ENCODE measurements around the gene C9orf50.

The C9orf50 gene

GRCh38 chr9:129632460-129632859 lies 11.6 kb upstream of the C9orf50 start:
- peaks cover 96% of the 10 kb centered on the region for H3K36me3 ChIP-seq
- no peak overlapping the region for H3K27ac ChIP-seq
- DNase-seq: no peak
- no peaks in the 10 kb centered on the region for H3K27me3 ChIP-seq (ENCODE audit: insufficient read depth, low read depth, severe bottlenecking)
- H3K9me3 ChIP-seq (ENCODE audit: severe bottlenecking): no peaks in the 10 kb centered on the region
- TF ChIP-seq, protein P1, sequence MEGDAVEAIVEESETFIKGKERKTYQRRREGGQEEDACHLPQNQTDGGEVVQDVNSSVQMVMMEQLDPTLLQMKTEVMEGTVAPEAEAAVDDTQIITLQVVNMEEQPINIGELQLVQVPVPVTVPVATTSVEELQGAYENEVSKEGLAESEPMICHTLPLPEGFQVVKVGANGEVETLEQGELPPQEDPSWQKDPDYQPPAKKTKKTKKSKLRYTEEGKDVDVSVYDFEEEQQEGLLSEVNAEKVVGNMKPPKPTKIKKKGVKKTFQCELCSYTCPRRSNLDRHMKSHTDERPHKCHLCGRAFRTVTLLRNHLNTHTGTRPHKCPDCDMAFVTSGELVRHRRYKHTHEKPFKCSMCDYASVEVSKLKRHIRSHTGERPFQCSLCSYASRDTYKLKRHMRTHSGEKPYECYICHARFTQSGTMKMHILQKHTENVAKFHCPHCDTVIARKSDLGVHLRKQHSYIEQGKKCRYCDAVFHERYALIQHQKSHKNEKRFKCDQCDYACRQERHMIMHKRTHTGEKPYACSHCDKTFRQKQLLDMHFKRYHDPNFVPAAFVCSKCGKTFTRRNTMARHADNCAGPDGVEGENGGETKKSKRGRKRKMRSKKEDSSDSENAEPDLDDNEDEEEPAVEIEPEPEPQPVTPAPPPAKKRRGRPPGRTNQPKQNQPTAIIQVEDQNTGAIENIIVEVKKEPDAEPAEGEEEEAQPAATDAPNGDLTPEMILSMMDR (IDR thresholded peaks at IDR 0.05; ENCODE audit: low read depth, low read length): no peak
- no peak overlapping the region for H3K4me3 ChIP-seq (ENCODE audit: low read depth, low read length)

DNA sequence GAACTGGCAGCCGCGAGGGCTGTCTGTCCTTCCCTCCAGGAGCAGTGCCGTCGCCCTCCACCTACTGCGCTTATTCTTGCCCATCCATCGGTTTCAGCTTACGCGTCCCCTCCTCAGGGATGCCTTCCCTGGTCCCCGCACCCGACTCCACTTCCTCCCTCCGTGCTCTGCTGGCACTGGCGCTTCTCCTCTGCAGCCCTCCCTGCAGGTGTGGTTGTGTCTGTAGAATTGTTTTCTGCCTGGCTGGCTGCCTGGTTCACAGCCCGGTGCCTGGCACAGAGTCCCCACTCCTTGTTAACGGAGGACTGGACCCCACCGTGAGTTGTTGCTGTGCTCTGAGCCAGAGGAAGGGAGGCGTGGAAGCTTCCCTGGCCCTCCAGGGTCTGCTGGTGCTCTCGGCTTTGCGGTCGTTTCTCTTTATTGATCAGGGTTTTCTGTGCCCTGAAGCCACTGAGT lies 10.8 kb upstream of the C9orf50 start:
- H3K27me3 ChIP-seq (ENCODE audit: insufficient read depth, low read depth, severe bottlenecking): no peaks in the 10 kb centered on the region
- peaks cover 96% of the 10 kb centered on the region for H3K36me3 ChIP-seq
- TF ChIP-seq, protein P1 (IDR thresholded peaks at IDR 0.05; ENCODE audit: low read depth, low read length): no peak
- DNase-seq: no peak
- H3K27ac ChIP-seq: no peak overlapping the region
- H3K9me3 ChIP-seq (ENCODE audit: severe bottlenecking): no peaks in the 10 kb centered on the region
- no peak overlapping the region for H3K4me3 ChIP-seq (ENCODE audit: low read depth, low read length)

GRCh38 chr9:129630967-129631673 lies 10.2 kb upstream of the C9orf50 start:
- Histone ChIP-seq H3K27me3 (ENCODE audit: insufficient read depth, low read depth, severe bottlenecking) (no peaks in the 10 kb centered on the region), H3K4me3 (ENCODE audit: low read depth, low read length) (no peak overlapping the region), H3K36me3 (peaks cover 94% of the 10 kb centered on the region), H3K9me3 (ENCODE audit: severe bottlenecking) (no peaks in the 10 kb centered on the region), H3K27ac (no peak overlapping the region)
- DNase-seq: no peak
- TF ChIP-seq, protein P1 (IDR thresholded peaks at IDR 0.05; ENCODE audit: low read depth, low read length): no peak

GRCh38 chr9:129629251-129629820 lies 8.4 kb upstream of the C9orf50 start:
- peaks cover 79% of the 10 kb centered on the region for H3K36me3 ChIP-seq
- H3K27ac ChIP-seq: no peak overlapping the region
- TF ChIP-seq, protein P1 (IDR thresholded peaks at IDR 0.05; ENCODE audit: low read depth, low read length): no peak
- H3K27me3 ChIP-seq (ENCODE audit: insufficient read depth, low read depth, severe bottlenecking): no peaks in the 10 kb centered on the region
- no peaks in the 10 kb centered on the region for H3K9me3 ChIP-seq (ENCODE audit: severe bottlenecking)
- no peak for DNase-seq
- H3K4me3 ChIP-seq (ENCODE audit: low read depth, low read length): no peak overlapping the region

DNA sequence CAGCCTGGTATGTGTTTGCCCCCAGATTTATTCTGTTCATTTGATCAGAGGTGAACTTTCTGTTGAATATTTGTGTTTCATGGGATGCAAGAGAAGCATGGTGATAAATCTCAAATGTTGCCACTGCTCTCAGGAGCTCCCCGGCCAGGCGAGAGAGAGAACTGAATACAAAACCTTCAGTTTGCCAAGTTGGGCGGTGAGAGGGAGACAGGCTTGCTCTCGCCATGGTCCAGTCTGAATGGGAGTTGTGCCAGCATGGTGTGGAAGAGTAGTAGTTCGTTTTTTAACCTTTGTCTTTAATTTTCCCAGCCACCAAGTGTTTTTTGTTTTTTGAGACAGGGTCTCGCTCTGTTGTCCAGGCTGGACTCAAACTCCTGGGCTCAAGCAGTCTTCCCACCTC lies 7.8 kb upstream of the C9orf50 start:
- Histone ChIP-seq H3K4me3 (ENCODE audit: low read depth, low read length) (no peak overlapping the region), H3K36me3 (peaks cover 74% of the 10 kb centered on the region), H3K9me3 (ENCODE audit: severe bottlenecking) (no peaks in the 10 kb centered on the region), H3K27me3 (ENCODE audit: insufficient read depth, low read depth, severe bottlenecking) (no peaks in the 10 kb centered on the region), H3K27ac (no peak overlapping the region)
- TF ChIP-seq, protein P1 (IDR thresholded peaks at IDR 0.05; ENCODE audit: low read depth, low read length): no peak
- DNase-seq: no peak

Data from WERI-Rb-1 (cell line).